ENCODE measurements around the gene ESRRG.

GRCh38 chr1:216723274-216723780 lies at the start of gene ESRRG:
- TF ChIP-seq, protein P1, sequence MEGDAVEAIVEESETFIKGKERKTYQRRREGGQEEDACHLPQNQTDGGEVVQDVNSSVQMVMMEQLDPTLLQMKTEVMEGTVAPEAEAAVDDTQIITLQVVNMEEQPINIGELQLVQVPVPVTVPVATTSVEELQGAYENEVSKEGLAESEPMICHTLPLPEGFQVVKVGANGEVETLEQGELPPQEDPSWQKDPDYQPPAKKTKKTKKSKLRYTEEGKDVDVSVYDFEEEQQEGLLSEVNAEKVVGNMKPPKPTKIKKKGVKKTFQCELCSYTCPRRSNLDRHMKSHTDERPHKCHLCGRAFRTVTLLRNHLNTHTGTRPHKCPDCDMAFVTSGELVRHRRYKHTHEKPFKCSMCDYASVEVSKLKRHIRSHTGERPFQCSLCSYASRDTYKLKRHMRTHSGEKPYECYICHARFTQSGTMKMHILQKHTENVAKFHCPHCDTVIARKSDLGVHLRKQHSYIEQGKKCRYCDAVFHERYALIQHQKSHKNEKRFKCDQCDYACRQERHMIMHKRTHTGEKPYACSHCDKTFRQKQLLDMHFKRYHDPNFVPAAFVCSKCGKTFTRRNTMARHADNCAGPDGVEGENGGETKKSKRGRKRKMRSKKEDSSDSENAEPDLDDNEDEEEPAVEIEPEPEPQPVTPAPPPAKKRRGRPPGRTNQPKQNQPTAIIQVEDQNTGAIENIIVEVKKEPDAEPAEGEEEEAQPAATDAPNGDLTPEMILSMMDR (conservative IDR thresholded peaks at IDR 0.05 in 1 of 2, IDR thresholded peaks at IDR 0.05 in 1 of 2; ENCODE audit: low read depth in 1 of 2, low read length in 2 of 2) = no peak
- peak; percentile 54 for TF ChIP-seq EZH2 (IDR thresholded peaks at IDR 0.05; ENCODE audit: low read length, missing control alignments)

Measured in fibroblast of lung (primary cell).